Keratinocyte (primary cell): Measurements from ENCODE around the gene ROBO3.

Experiments used
- CTCF ChIP-seq, 3 experiments: IDR thresholded peaks in 1 of 3; conservative IDR thresholded peaks in 1 of 3; optimal IDR thresholded peaks in 1 of 3; 2 replicates in 2 of 3; 3 replicates in 1 of 3; pipeline versions ENCODE3 to v1.5.1; 2011; ENCODE audit warnings: low read length in 3 of 3, mild to moderate bottlenecking in 3 of 3, moderate library complexity in 2 of 3, control low read depth in 1 of 3, inconsistent platforms in 1 of 3; ENCODE audit not compliant: insufficient read depth in 2 of 3; ENCODE audit errors: extremely low read depth in 1 of 3
- EZH2 ChIP-seq: IDR thresholded peaks from one replicate; pipeline ENCODE4 v1.6.1; 2012; ENCODE audit warnings: inconsistent platforms, mild to moderate bottlenecking, low read length, moderate library complexity

- TF ChIP-seq CTCF (optimal IDR thresholded peaks at IDR 0.05 in 1 of 3, IDR thresholded peaks at IDR 0.05 in 1 of 3, conservative IDR thresholded peaks at IDR 0.05 in 1 of 3; ENCODE audit: extremely low read depth in 1 of 3, insufficient read depth in 2 of 3, low read length in 3 of 3): peak; percentile 47 to 82 (median 80)
- no peak for TF ChIP-seq EZH2
These were observed 10.9 kb downstream of the ROBO3 start for GRCh38 chr11:124875943-124876817.
